ENCODE measurements around the gene DOCK2. TPM values are rescaled to one million over a fixed set of nuclear protein-coding genes. Genes with fewer than 3 reads are reported as not detected.

The DOCK2 gene
- total RNA-seq, 4 donors from 2014 or later: 0.32 to 5.3 (median 2.7) TPM

- in situ Hi-C loops (cut with MboI; ENCODE audit: low sequenced_read_pairs in 4 of 4) (no loop called here), intact Hi-C loops (cut with DNase I; ENCODE audit: low total_unique reads) (no loop called here)
- Histone ChIP-seq H3K36me3 (no peaks in the 10 kb centered on the region), H3K27ac (no peak overlapping the region), H3K4me3 (no peak overlapping the region), H3K27me3 (no peaks in the 10 kb centered on the region), H3K9me3 (no peaks in the 10 kb centered on the region), H3K4me1 (no peaks in the 10 kb centered on the region)
- ATAC-seq (no peak), DNase-seq (no peak)
- TF ChIP-seq POLR2A (IDR thresholded peaks at IDR 0.05) (no peak), CTCF (IDR thresholded peaks at IDR 0.05 in 4 of 5, conservative IDR thresholded peaks at IDR 0.05 in 1 of 5) (no peak)
These were observed 210.4 kb downstream of the DOCK2 start for GRCh38 chr5:169847519-169847918.

GRCh38 chr5:169848271-169848670, 211.2 kb downstream of the DOCK2 start:
- in situ Hi-C loops (cut with MboI; ENCODE audit: low sequenced_read_pairs in 4 of 4) (no loop called here), intact Hi-C loops (cut with DNase I; ENCODE audit: low total_unique reads) (no loop called here)
- H3K4me3 ChIP-seq: no peak overlapping the region
- H3K27ac ChIP-seq: no peak overlapping the region
- DNase-seq: no peak
- H3K27me3 ChIP-seq: no peaks in the 10 kb centered on the region
- H3K9me3 ChIP-seq: no peaks in the 10 kb centered on the region
- TF ChIP-seq CTCF (IDR thresholded peaks at IDR 0.05 in 4 of 5, conservative IDR thresholded peaks at IDR 0.05 in 1 of 5) (no peak), POLR2A (IDR thresholded peaks at IDR 0.05) (no peak)
- ATAC-seq: no peak
- no peaks in the 10 kb centered on the region for H3K36me3 ChIP-seq
- H3K4me1 ChIP-seq: no peaks in the 10 kb centered on the region

GRCh38 chr5:169848792-169849191, 211.7 kb downstream of the DOCK2 start:
- intact Hi-C loops (cut with DNase I; ENCODE audit: low total_unique reads): no loop called here
- TF ChIP-seq POLR2A (IDR thresholded peaks at IDR 0.05) (no peak), CTCF (IDR thresholded peaks at IDR 0.05 in 4 of 5, conservative IDR thresholded peaks at IDR 0.05 in 1 of 5) (no peak)
- no peaks in the 10 kb centered on the region for H3K4me1 ChIP-seq
- H3K36me3 ChIP-seq: no peaks in the 10 kb centered on the region
- H3K9me3 ChIP-seq: no peaks in the 10 kb centered on the region
- no peaks in the 10 kb centered on the region for H3K27me3 ChIP-seq
- in situ Hi-C loops (cut with MboI; ENCODE audit: low sequenced_read_pairs in 4 of 4): no loop called here
- no peak overlapping the region for H3K27ac ChIP-seq
- ATAC-seq (no peak), DNase-seq (no peak)
- no peak overlapping the region for H3K4me3 ChIP-seq

GRCh38 chr5:169850409-169850808, 213.3 kb downstream of the DOCK2 start:
- intact Hi-C loops (cut with DNase I; ENCODE audit: low total_unique reads): no loop called here
- no peak for TF ChIP-seq POLR2A (IDR thresholded peaks at IDR 0.05)
- TF ChIP-seq CTCF (IDR thresholded peaks at IDR 0.05 in 4 of 5, conservative IDR thresholded peaks at IDR 0.05 in 1 of 5): no peak

GRCh38 chr5:169851321-169851850, 214.3 kb downstream of the DOCK2 start:
- intact Hi-C loops (cut with DNase I; ENCODE audit: low total_unique reads): no loop called here
- H3K4me1 ChIP-seq: no peaks in the 10 kb centered on the region
- no peaks in the 10 kb centered on the region for H3K9me3 ChIP-seq
- H3K27me3 ChIP-seq: no peaks in the 10 kb centered on the region
- ATAC-seq (no peak), DNase-seq (no peak)
- H3K4me3 ChIP-seq: no peak overlapping the region
- no peak for TF ChIP-seq CTCF (IDR thresholded peaks at IDR 0.05 in 4 of 5, conservative IDR thresholded peaks at IDR 0.05 in 1 of 5)
- TF ChIP-seq POLR2A (IDR thresholded peaks at IDR 0.05): no peak
- no peak overlapping the region for H3K27ac ChIP-seq
- no peaks in the 10 kb centered on the region for H3K36me3 ChIP-seq
- in situ Hi-C loops (cut with MboI; ENCODE audit: low sequenced_read_pairs in 4 of 4): no loop called here

More at GRCh38 chr5:169850409-169850808, 213.3 kb downstream of the DOCK2 start:
- Histone ChIP-seq H3K4me3 (no peak overlapping the region), H3K9me3 (no peaks in the 10 kb centered on the region), H3K27me3 (no peaks in the 10 kb centered on the region), H3K36me3 (no peaks in the 10 kb centered on the region), H3K27ac (no peak overlapping the region), H3K4me1 (no peaks in the 10 kb centered on the region)
- in situ Hi-C loops (cut with MboI; ENCODE audit: low sequenced_read_pairs in 4 of 4): no loop called here
- ATAC-seq (no peak), DNase-seq (no peak)
